Measurements from ENCODE around the gene NLRP9.

NLRP9 gene

GRCh38 chr19:55670280-55671053, 67.7 kb downstream of the NLRP9 start:
- peak; percentile 40 for DNase-seq

- no peak for DNase-seq
Observed at GRCh38 chr19:55669418-55670279, 68.6 kb downstream of the NLRP9 start.

- no peak for DNase-seq
Observed at GRCh38 chr19:55668603-55669348, 69.4 kb downstream of the NLRP9 start.

GRCh38 chr19:55667958-55668357, 70.2 kb downstream of the NLRP9 start:
- no peak for DNase-seq

- no peak for DNase-seq
Observed at GRCh38 chr19:55667511-55667910, 70.7 kb downstream of the NLRP9 start.

- no peak for DNase-seq
Observed at GRCh38 chr19:55667006-55667381, 71.2 kb downstream of the NLRP9 start.

- DNase-seq, result no peak
Observed at GRCh38 chr19:55666343-55667005, 71.7 kb downstream of the NLRP9 start.

GRCh38 chr19:55663846-55664536, 74.2 kb downstream of the NLRP9 start:
- DNase-seq, result no peak

GRCh38 chr19:55661826-55662225, 76.4 kb downstream of the NLRP9 start:
- no peak for DNase-seq

GRCh38 chr19:55660991-55661390, 77.2 kb downstream of the NLRP9 start:
- DNase-seq, result no peak

- no peak for DNase-seq
Observed at GRCh38 chr19:55660404-55660803, 77.8 kb downstream of the NLRP9 start.

GRCh38 chr19:55659822-55660221, 78.4 kb downstream of the NLRP9 start:
- no peak for DNase-seq

GRCh38 chr19:55658846-55659459, 79.2 kb downstream of the NLRP9 start:
- DNase-seq, result no peak
